HEK293 (cell line): ENCODE measurements around the gene TGFB3.

Experiments
- CTCF ChIA-PET: fragments of 350-600 bp; formaldehyde crosslinking; extraction: SDS; loops from one replicate; lab custom pipeline; 2021; ENCODE audit warnings: antibody characterized with exemption; lab: Yijun Ruan, JAX
- POLR2A ChIA-PET: fragments of 300-600 bp; formaldehyde crosslinking; extraction: SDS; loops from one replicate; lab custom pipeline; 2020; ENCODE audit warnings: antibody characterized with exemption, inconsistent platforms; lab: Yijun Ruan, JAX
- H3K27ac ChIP-seq: fragments of 200-500 bp; sonication (Bioruptor generic); 2 replicates; pipeline ENCODE4 v1.5.1; 2014; ENCODE audit warnings: low read depth, low read length, control low read depth, inconsistent platforms; ENCODE audit errors: extremely low read depth
- H3K36me3 ChIP-seq, 2 experiments: fragments of 200-500 bp in 1 of 2; sonication (Bioruptor generic) in 1 of 2; 1 replicate in 1 of 2; 2 replicates in 1 of 2; pipeline ENCODE4 v1.5.1; 2014 to 2017; ENCODE audit warnings: inconsistent platforms in 2 of 2, low read length in 2 of 2; ENCODE audit not compliant: control insufficient read depth in 2 of 2, insufficient read depth in 1 of 2
- H3K4me1 ChIP-seq: fragments of 200-500 bp; sonication (Bioruptor generic); 2 replicates; pipeline ENCODE4 v1.5.1; 2014; ENCODE audit warnings: mild to moderate bottlenecking, low read length, inconsistent platforms; ENCODE audit not compliant: control insufficient read depth, insufficient read depth
- H3K4me3 ChIP-seq: 2 replicates; pipeline ENCODE4 v1.5.1; 2011; ENCODE audit warnings: low read depth, mild to moderate bottlenecking, control low read depth, low read length, moderate library complexity
- H3K9me3 ChIP-seq: fragments of 200-500 bp; sonication (Bioruptor generic); 2 replicates; pipeline ENCODE4 v1.5.1; 2014; ENCODE audit warnings: low read depth, low read length, inconsistent platforms; ENCODE audit not compliant: control insufficient read depth, insufficient read depth
- BCL11B ChIP-seq: fragments of 450-650 bp; formaldehyde crosslinking; IDR thresholded peaks from 2 replicates; pipeline ENCODE4 v1.5.1; 2016; ENCODE audit warnings: low read depth, missing biosample characterization, missing genetic modification characterization
- CTCF ChIP-seq: fragments of 450-650 bp; formaldehyde crosslinking; IDR thresholded peaks from 2 replicates; pipeline ENCODE4 v1.5.1; 2016; ENCODE audit warnings: missing biosample characterization, missing genetic modification characterization
- INSM2 ChIP-seq: fragments of 450-650 bp; formaldehyde crosslinking; IDR thresholded peaks from 2 replicates; pipeline ENCODE4 v1.5.1; 2016; ENCODE audit warnings: missing biosample characterization, missing genetic modification characterization
- MYNN ChIP-seq: fragments of 450-650 bp; formaldehyde crosslinking; IDR thresholded peaks from 2 replicates; pipeline ENCODE4 v1.5.1; 2016; ENCODE audit warnings: missing biosample characterization, missing genetic modification characterization, borderline replicate concordance
- OSR2 ChIP-seq: fragments of 450-650 bp; formaldehyde crosslinking; IDR thresholded peaks from 2 replicates; pipeline ENCODE4 v1.5.1; 2016; ENCODE audit warnings: missing biosample characterization, missing genetic modification characterization
- SP3 ChIP-seq: fragments of 450-650 bp; formaldehyde crosslinking; IDR thresholded peaks from 2 replicates; pipeline ENCODE4 v1.5.1; 2016; ENCODE audit warnings: missing biosample characterization, missing genetic modification characterization
- ZBTB1 ChIP-seq: fragments of 450-650 bp; formaldehyde crosslinking; IDR thresholded peaks from 2 replicates; pipeline ENCODE4 v1.5.1; 2016; ENCODE audit warnings: missing biosample characterization, missing genetic modification characterization
- ZBTB10 ChIP-seq: fragments of 450-650 bp; formaldehyde crosslinking; IDR thresholded peaks from 2 replicates; pipeline ENCODE4 v1.5.1; 2016; ENCODE audit warnings: missing biosample characterization, missing genetic modification characterization
- ZBTB20 ChIP-seq: fragments of 450-650 bp; formaldehyde crosslinking; IDR thresholded peaks from 2 replicates; pipeline ENCODE4 v1.5.1; 2016; ENCODE audit warnings: missing biosample characterization, missing genetic modification characterization
- ZNF157 ChIP-seq: fragments of 450-650 bp; formaldehyde crosslinking; IDR thresholded peaks from 2 replicates; pipeline ENCODE4 v1.5.1; 2016; ENCODE audit warnings: missing biosample characterization, missing genetic modification characterization
- ZNF2 ChIP-seq: fragments of 450-650 bp; formaldehyde crosslinking; IDR thresholded peaks from 2 replicates; pipeline ENCODE4 v1.5.1; 2016; ENCODE audit warnings: missing biosample characterization, missing genetic modification characterization
- ZNF221 ChIP-seq: fragments of 450-650 bp; formaldehyde crosslinking; IDR thresholded peaks from 2 replicates; pipeline ENCODE4 v1.5.1; 2017; ENCODE audit warnings: missing biosample characterization, missing genetic modification characterization, borderline replicate concordance
- ZNF248 ChIP-seq: fragments of 450-650 bp; formaldehyde crosslinking; IDR thresholded peaks from 2 replicates; pipeline ENCODE4 v1.5.1; 2017; ENCODE audit warnings: missing biosample characterization, missing genetic modification characterization
- ZNF404 ChIP-seq: fragments of 450-650 bp; formaldehyde crosslinking; IDR thresholded peaks from 2 replicates; pipeline ENCODE4 v1.5.1; 2017; ENCODE audit warnings: missing biosample characterization, missing genetic modification characterization
- ZNF510 ChIP-seq: fragments of 450-650 bp; formaldehyde crosslinking; IDR thresholded peaks from 2 replicates; pipeline ENCODE4 v1.5.1; 2018; ENCODE audit warnings: mild to moderate bottlenecking, missing genetic modification characterization, missing biosample characterization; ENCODE audit not compliant: insufficient replicate concordance
- ZNF600 ChIP-seq: fragments of 450-650 bp; formaldehyde crosslinking; IDR thresholded peaks from 2 replicates; pipeline ENCODE4 v1.5.1; 2016; ENCODE audit warnings: missing biosample characterization, missing genetic modification characterization
- ZNF654 ChIP-seq: fragments of 450-650 bp; formaldehyde crosslinking; IDR thresholded peaks from 2 replicates; pipeline ENCODE4 v1.5.1; 2016; ENCODE audit warnings: low read depth, missing biosample characterization, missing genetic modification characterization
- ZNF776 ChIP-seq: fragments of 450-650 bp; formaldehyde crosslinking; IDR thresholded peaks from 2 replicates; pipeline ENCODE4 v1.5.0; 2017; ENCODE audit warnings: missing biosample characterization, missing genetic modification characterization, borderline replicate concordance
- ZSCAN16 ChIP-seq: fragments of 450-650 bp; formaldehyde crosslinking; IDR thresholded peaks from 2 replicates; pipeline ENCODE4 v1.5.1; 2016; ENCODE audit warnings: missing biosample characterization, missing genetic modification characterization
- ZSCAN30 ChIP-seq: fragments of 450-650 bp; IDR thresholded peaks from 2 replicates; pipeline ENCODE4 v1.5.1; 2018; ENCODE audit warnings: missing biosample characterization, mild to moderate bottlenecking, missing genetic modification characterization, moderate library complexity
- ZSCAN5A ChIP-seq: fragments of 450-650 bp; formaldehyde crosslinking; IDR thresholded peaks from 2 replicates; pipeline ENCODE4 v1.5.1; 2016; ENCODE audit warnings: missing biosample characterization, missing genetic modification characterization

The TGFB3 gene

GRCh38 chr14:75979071-75979571, 2.7 kb downstream of the TGFB3 start (continued):
- TF ChIP-seq ZNF157: no peak
- no peak for TF ChIP-seq INSM2 (tag by site-specific recombination)
- TF ChIP-seq ZNF221 (tag by site-specific recombination): no peak
- TF ChIP-seq ZBTB20: no peak
- TF ChIP-seq ZNF654: peak; percentile 68
- peak; percentile 69 for TF ChIP-seq CTCF (tag by site-specific recombination)

- no peaks in the 10 kb centered on the region for H3K36me3 ChIP-seq
- no peak overlapping the region for H3K4me3 ChIP-seq
- ChIA-PET CTCF (interaction anchor here (0.8 to 11.4 kb wide), 7 partner anchors 72 to 276 kb away, joined by 3 to 259 read pairs (median 5); no protein-coding TSS in a partner anchor), POLR2A (no interaction called here)
- TF ChIP-seq ZNF2: no peak
- no peak for TF ChIP-seq ZNF404 (tag by site-specific recombination)
- TF ChIP-seq ZNF248: no peak
- TF ChIP-seq BCL11B: no peak
- peak; percentile 44; the same call in 1 of the 2 replicates for TF ChIP-seq ZNF600 (tag by site-specific recombination)
- no peaks in the 10 kb centered on the region for H3K9me3 ChIP-seq
- peaks cover 7% of the 10 kb centered on the region for H3K4me1 ChIP-seq
- H3K27ac ChIP-seq: no peak overlapping the region
Measured at GRCh38 chr14:75978249-75978731, 3.5 kb downstream of the TGFB3 start.

GRCh38 chr14:75977582-75977943, 4.2 kb downstream of the TGFB3 start:
- no peaks in the 10 kb centered on the region for H3K36me3 ChIP-seq
- TF ChIP-seq ZNF510 (tag by site-specific recombination) (no peak), ZBTB10 (tag by site-specific recombination) (no peak), ZSCAN5A (tag by site-specific recombination) (no peak), MYNN (tag by site-specific recombination) (no peak), SP3 (tag by site-specific recombination) (no peak), ZSCAN16 (tag by site-specific recombination) (no peak), ZSCAN30 (tag by site-specific recombination) (no peak), ZBTB1 (no peak), ZNF776 (no peak), OSR2 (no peak)
- TF ChIP-seq, all 188 proteins: peak for 0
- peaks cover 7% of the 10 kb centered on the region for H3K4me1 ChIP-seq
- no peaks in the 10 kb centered on the region for H3K9me3 ChIP-seq
- no peak overlapping the region for H3K4me3 ChIP-seq
- ChIA-PET CTCF (interaction anchor here (1.0 to 11.4 kb wide), 6 partner anchors 71 to 273 kb away, joined by 4 to 259 read pairs (median 9); no protein-coding TSS in a partner anchor), POLR2A (no interaction called here)
- no peak overlapping the region for H3K27ac ChIP-seq
